ENCODE results near the gene BHMT. TPM values are rescaled to one million over a fixed set of nuclear protein-coding genes. Genes with fewer than 3 reads are reported as not detected.

BHMT gene
- total and polyA plus RNA-seq, 10 of the 15 experiments (the other 5 are each of a cell fraction or from before 2014, with no cell fraction given) = 0.44 TPM; not detected in 9

DNA sequence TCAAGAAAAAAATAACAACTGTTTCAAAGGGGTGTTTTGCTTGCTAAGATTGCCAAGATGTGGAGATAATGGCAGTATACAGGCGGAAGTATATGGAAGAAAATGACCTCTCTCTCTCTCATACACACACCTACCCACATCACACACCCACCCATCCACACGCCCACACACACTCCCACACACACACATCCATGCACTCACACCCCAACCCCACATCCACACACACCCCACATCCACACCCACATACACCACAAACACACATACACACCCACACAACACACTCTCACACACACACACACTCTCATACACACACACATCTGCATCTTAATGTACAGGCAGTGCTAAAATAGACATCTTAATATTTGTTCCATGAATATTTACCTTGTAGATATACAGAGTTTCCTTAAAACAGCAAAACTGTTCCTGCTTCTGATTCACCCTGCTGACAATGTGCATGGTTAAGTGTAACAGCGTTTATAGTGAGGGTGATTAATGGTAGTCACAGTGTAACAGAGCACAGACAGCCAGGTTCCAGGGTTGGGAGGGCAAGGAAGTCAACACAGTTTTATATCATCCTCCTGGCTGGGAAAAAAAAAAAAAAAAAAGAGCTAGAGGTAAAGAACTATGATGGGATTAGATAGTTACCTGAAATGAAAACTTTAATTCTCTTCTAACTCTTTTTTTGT, 33.8 kb upstream of the BHMT start:
- FAIRE-seq (no peak), DNase-seq (ENCODE audit: low read depth, low spot score) (no peak), ATAC-seq (no peak)
- no peaks in the 10 kb centered on the region for H3K36me3 ChIP-seq (ENCODE audit: control insufficient read depth in 2 of 2, insufficient read depth in 2 of 2, low read length in 1 of 2)
- intact Hi-C loops (cut with micrococcal nuclease; ENCODE audit: unreplicated experiment) = no loop called here
- H3K27me3 ChIP-seq (replicated peaks in 1 of 2; ENCODE audit: control insufficient read depth in 2 of 2, insufficient read depth in 2 of 2, low read length in 1 of 2) = no peaks in the 10 kb centered on the region
- ChIA-PET SMC1A (ENCODE audit: uncharacterized antibody, unreplicated experiment) (interaction anchor here (1.0 kb wide), 1 partner anchor 122 kb away, joined by 4 read pairs; no protein-coding TSS in a partner anchor), CTCF (interaction anchor here (0.9 to 2.3 kb wide), 4 partner anchors 11 to 179 kb away, joined by 3 to 7 read pairs (median 4); no protein-coding TSS in a partner anchor), POLR2A (interaction anchor here (0.6 kb wide), 1 partner anchor 609 kb away, joined by 3 read pairs; no protein-coding TSS in a partner anchor), RAD21 (ENCODE audit: unreplicated experiment) (no interaction called here)
- no peaks in the 10 kb centered on the region for H3K9me3 ChIP-seq (replicated peaks; ENCODE audit: control insufficient read depth, insufficient read depth, low read length)
- no peaks in the 10 kb centered on the region for H3K4me1 ChIP-seq (ENCODE audit: control insufficient read depth, insufficient read depth, low read length)
- H3K27ac ChIP-seq (ENCODE audit: control insufficient read depth, insufficient read depth) = no peak overlapping the region
- 45% methylated on average over 3 of the region's 3 CpGs for WGBS (ENCODE audit: insufficient coverage, insufficient replicate concordance, low lambda C conversion rate, missing lambda C conversion rate)
- no TSS peak for BruUV-seq (replicated peaks)
- no peaks in the 10 kb centered on the region for H4K20me1 ChIP-seq (ENCODE audit: control insufficient read depth, insufficient read depth)
- no peak overlapping the region for H3K9ac ChIP-seq (ENCODE audit: control insufficient read depth, insufficient read depth, low read length)
- TF ChIP-seq ATF3 (IDR thresholded peaks at IDR 0.05; ENCODE audit: borderline replicate concordance, extremely low read depth, low read depth, low read length) = no peak
- TF ChIP-seq MYB (IDR thresholded peaks at IDR 0.05; ENCODE audit: borderline replicate concordance, low read depth, low read length) = no peak
- no peak for TF ChIP-seq LARP7 (IDR thresholded peaks at IDR 0.05)
- no peak for TF ChIP-seq SUZ12 (IDR thresholded peaks at IDR 0.05; ENCODE audit: unreplicated experiment)
- no peak for TF ChIP-seq HDGF (IDR thresholded peaks at IDR 0.05)
- TF ChIP-seq SMARCA5 (IDR thresholded peaks at IDR 0.05) = no peak
- TF ChIP-seq CBX3 (IDR thresholded peaks at IDR 0.05; ENCODE audit: borderline replicate concordance, low read depth) = no peak
- H3K4me2 ChIP-seq (ENCODE audit: control insufficient read depth, insufficient read depth) = no peak overlapping the region
- H3K79me2 ChIP-seq (ENCODE audit: control insufficient read depth, insufficient read depth, low read length) = no peaks in the 10 kb centered on the region
- no peak overlapping the region for H3K4me3 ChIP-seq
- in situ Hi-C loops (cut with MboI) = no loop called here
- no peak overlapping the region for H2AFZ ChIP-seq (ENCODE audit: control insufficient read depth, low read depth, low read length)

GRCh38 chr5:79080804-79081203, 30.8 kb upstream of the BHMT start:
- Histone ChIP-seq H3K9ac (ENCODE audit: control insufficient read depth, insufficient read depth, low read length) (no peak overlapping the region), H3K36me3 (ENCODE audit: control insufficient read depth in 2 of 2, insufficient read depth in 2 of 2, low read length in 1 of 2) (no peaks in the 10 kb centered on the region), H2AFZ (ENCODE audit: control insufficient read depth, low read depth, low read length) (no peak overlapping the region), H4K20me1 (ENCODE audit: control insufficient read depth, insufficient read depth) (no peaks in the 10 kb centered on the region), H3K4me1 (ENCODE audit: control insufficient read depth, insufficient read depth, low read length) (no peaks in the 10 kb centered on the region), H3K27me3 (replicated peaks in 1 of 2; ENCODE audit: control insufficient read depth in 2 of 2, insufficient read depth in 2 of 2, low read length in 1 of 2) (no peaks in the 10 kb centered on the region), H3K79me2 (ENCODE audit: control insufficient read depth, insufficient read depth, low read length) (no peaks in the 10 kb centered on the region), H3K27ac (ENCODE audit: control insufficient read depth, insufficient read depth) (no peak overlapping the region), H3K9me3 (replicated peaks; ENCODE audit: control insufficient read depth, insufficient read depth, low read length) (no peaks in the 10 kb centered on the region), H3K4me2 (ENCODE audit: control insufficient read depth, insufficient read depth) (no peak overlapping the region), H3K4me3 (no peak overlapping the region)
- ChIA-PET POLR2A (no interaction called here), SMC1A (ENCODE audit: uncharacterized antibody, unreplicated experiment) (no interaction called here), CTCF (interaction anchor here (0.8 to 1.2 kb wide), 3 partner anchors 10 to 60 kb away, joined by 3 to 4 read pairs (median 3); no protein-coding TSS in a partner anchor), RAD21 (ENCODE audit: unreplicated experiment) (no interaction called here)
- ATAC-seq (no peak), FAIRE-seq (no peak), DNase-seq (ENCODE audit: low read depth, low spot score) (no peak)
- intact Hi-C loops (cut with micrococcal nuclease; ENCODE audit: unreplicated experiment) (no loop called here), in situ Hi-C loops (cut with MboI) (no loop called here)
- 29% methylated on average over 2 of the region's 2 CpGs for WGBS (ENCODE audit: insufficient coverage, insufficient replicate concordance, low lambda C conversion rate, missing lambda C conversion rate)
- BruUV-seq (replicated peaks) = no TSS peak
- TF ChIP-seq, protein P1, sequence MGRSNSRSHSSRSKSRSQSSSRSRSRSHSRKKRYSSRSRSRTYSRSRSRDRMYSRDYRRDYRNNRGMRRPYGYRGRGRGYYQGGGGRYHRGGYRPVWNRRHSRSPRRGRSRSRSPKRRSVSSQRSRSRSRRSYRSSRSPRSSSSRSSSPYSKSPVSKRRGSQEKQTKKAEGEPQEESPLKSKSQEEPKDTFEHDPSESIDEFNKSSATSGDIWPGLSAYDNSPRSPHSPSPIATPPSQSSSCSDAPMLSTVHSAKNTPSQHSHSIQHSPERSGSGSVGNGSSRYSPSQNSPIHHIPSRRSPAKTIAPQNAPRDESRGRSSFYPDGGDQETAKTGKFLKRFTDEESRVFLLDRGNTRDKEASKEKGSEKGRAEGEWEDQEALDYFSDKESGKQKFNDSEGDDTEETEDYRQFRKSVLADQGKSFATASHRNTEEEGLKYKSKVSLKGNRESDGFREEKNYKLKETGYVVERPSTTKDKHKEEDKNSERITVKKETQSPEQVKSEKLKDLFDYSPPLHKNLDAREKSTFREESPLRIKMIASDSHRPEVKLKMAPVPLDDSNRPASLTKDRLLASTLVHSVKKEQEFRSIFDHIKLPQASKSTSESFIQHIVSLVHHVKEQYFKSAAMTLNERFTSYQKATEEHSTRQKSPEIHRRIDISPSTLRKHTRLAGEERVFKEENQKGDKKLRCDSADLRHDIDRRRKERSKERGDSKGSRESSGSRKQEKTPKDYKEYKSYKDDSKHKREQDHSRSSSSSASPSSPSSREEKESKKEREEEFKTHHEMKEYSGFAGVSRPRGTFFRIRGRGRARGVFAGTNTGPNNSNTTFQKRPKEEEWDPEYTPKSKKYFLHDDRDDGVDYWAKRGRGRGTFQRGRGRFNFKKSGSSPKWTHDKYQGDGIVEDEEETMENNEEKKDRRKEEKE (IDR thresholded peaks at IDR 0.05) = no peak
- TF ChIP-seq MYC (IDR thresholded peaks at IDR 0.05; ENCODE audit: insufficient read depth, insufficient read length, insufficient replicate concordance, low read length, severe bottlenecking) (no peak), NBN (IDR thresholded peaks at IDR 0.05) (no peak), IRF4 (IDR thresholded peaks at IDR 0.05; ENCODE audit: low read depth, low read length) (no peak)
- TF ChIP-seq, protein P2, sequence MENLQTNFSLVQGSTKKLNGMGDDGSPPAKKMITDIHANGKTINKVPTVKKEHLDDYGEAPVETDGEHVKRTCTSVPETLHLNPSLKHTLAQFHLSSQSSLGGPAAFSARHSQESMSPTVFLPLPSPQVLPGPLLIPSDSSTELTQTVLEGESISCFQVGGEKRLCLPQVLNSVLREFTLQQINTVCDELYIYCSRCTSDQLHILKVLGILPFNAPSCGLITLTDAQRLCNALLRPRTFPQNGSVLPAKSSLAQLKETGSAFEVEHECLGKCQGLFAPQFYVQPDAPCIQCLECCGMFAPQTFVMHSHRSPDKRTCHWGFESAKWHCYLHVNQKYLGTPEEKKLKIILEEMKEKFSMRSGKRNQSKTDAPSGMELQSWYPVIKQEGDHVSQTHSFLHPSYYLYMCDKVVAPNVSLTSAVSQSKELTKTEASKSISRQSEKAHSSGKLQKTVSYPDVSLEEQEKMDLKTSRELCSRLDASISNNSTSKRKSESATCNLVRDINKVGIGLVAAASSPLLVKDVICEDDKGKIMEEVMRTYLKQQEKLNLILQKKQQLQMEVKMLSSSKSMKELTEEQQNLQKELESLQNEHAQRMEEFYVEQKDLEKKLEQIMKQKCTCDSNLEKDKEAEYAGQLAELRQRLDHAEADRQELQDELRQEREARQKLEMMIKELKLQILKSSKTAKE (IDR thresholded peaks at IDR 0.05; ENCODE audit: low read depth, poor library complexity, severe bottlenecking) = no peak

Data from GM12878 (cell line).